Measurements from ENCODE around the gene BATF3. TPM values are rescaled to one million over a fixed set of nuclear protein-coding genes. Genes with fewer than 3 reads are reported as not detected.

The BATF3 gene
- total RNA-seq, 1 experiment from 2014 or later: 3.9 TPM

DNA sequence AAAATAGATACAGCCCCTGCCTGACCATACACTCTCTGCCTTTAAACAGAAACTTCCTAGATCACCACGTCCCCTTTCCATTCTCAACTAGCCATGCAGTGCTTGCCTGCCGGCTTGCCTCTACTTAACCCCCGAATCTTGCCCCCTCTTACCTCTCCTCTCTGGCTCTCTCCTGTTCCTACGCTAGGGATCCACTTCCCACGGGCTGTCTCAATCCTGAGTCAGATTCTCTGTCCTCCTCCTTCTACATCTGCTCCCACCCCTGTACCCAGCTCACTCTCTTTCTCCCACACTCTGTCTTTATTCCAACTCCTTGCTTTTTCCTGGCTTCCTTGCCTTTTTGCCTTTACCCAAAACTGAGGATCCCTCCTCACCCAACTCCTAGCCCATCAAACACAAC is 61.7 kb downstream of the BATF3 start:
- Mint-ChIP-seq H3K27ac (no peak overlapping the region), H3K36me3 (peaks cover 8% of the 10 kb centered on the region), H3K27me3 (ENCODE audit: low read depth) (peaks cover 3% of the 10 kb centered on the region), H3K4me1 (peaks cover 15% of the 10 kb centered on the region; the same call in 1 of the 2 replicates), H3K4me3 (no peak overlapping the region), H3K9me3 (peaks cover 21% of the 10 kb centered on the region)
- ChIA-PET CTCF (interaction anchor here (1.0 kb wide), 1 partner anchor 27 kb away, joined by 3 read pairs; no protein-coding TSS in a partner anchor), POLR2A (interaction anchor here (1.1 kb wide), 1 partner anchor 29 kb away, joined by 3 read pairs; the partner anchor contains the start of gene ATF3)
- DNase-seq (ENCODE audit: low spot score) (no peak), ATAC-seq (no peak)
- TF ChIP-seq FOXP1 (CRISPR knock-in tag; IDR thresholded peaks at IDR 0.05; ENCODE audit: borderline replicate concordance) (no peak), FOXK1 (CRISPR knock-in tag; IDR thresholded peaks at IDR 0.05) (no peak), MLX (CRISPR knock-in tag; IDR thresholded peaks at IDR 0.05) (no peak), NFE2L1 (CRISPR knock-in tag; IDR thresholded peaks at IDR 0.05) (no peak), ZBTB21 (CRISPR knock-in tag; IDR thresholded peaks at IDR 0.05; ENCODE audit: borderline replicate concordance) (no peak), PRRX2 (CRISPR knock-in tag; IDR thresholded peaks at IDR 0.05) (no peak)

Other genes with a start within 250 kb of the BATF3 start
- gene ATF3, start 91.1 kb downstream of the BATF3 start, total RNA-seq (2021): 12.5 to 19.4 TPM (median 14.6 TPM) in 3 replicates
- 55.7 to 60.8 TPM (median 57.2 TPM) in 3 replicates for gene NSL1, start 91.9 kb upstream of the BATF3 start, total RNA-seq (2021)
- 19.3 to 21.5 TPM (median 20.9 TPM) in 3 replicates for gene TATDN3, start 92.1 kb upstream of the BATF3 start, total RNA-seq (2021)
- gene SPATA45, start 147.8 kb upstream of the BATF3 start, total RNA-seq (2021): 0.73 to 0.90 TPM (median 0.82 TPM) in 3 replicates
- 67.9 to 78.6 TPM (median 69.4 TPM) in 3 replicates for gene FLVCR1, start 158.4 kb upstream of the BATF3 start, total RNA-seq (2021)